ENCODE results near the gene ROR1. TPM values are rescaled to one million over a fixed set of nuclear protein-coding genes. Genes with fewer than 3 reads are reported as not detected.

ROR1 gene
- total RNA-seq, 6 experiments from 2014 or later: 7.4 to 9.4 (median 8.9) TPM

DNA sequence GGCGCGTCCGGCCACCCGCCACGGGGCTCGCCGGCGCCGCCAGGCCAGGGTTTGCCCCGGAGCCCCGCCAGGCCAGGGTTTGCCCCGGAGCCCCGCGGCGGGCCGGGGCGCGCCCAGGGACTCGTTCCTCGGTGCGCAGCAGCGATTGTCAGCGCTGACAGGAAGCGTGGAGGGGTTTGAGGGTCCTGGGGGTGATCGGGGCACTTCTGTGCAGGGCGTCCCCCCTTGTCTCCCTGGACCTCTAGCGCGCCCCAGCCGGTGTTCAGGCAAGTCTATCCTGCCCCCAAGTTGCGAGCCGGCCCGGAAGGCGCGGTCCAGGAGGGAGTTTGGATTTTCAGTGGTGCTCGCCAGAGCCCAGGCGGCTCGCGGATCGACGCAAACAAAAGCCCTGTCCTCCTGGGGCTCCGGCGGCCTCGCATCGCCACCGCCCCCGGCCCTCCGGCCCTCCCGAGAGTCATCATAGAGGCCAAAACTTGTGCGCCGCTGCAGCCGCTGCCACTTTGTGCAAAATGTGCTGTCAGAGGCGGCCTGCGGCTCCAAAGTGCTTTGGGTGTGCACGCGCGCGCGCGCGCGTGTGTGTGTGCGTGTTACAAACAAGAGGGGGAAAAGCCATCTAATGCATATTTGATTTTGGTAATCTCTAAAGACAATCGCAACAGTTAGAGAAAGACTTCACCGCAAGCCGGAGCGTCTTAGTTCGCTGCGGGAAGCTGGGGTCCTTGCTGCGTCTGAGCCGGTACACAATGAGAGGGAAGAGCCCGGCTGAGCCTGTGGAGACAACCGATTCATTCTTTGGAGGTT lies 1.0 kb downstream of the ROR1 start:
- TF ChIP-seq, protein P1, sequence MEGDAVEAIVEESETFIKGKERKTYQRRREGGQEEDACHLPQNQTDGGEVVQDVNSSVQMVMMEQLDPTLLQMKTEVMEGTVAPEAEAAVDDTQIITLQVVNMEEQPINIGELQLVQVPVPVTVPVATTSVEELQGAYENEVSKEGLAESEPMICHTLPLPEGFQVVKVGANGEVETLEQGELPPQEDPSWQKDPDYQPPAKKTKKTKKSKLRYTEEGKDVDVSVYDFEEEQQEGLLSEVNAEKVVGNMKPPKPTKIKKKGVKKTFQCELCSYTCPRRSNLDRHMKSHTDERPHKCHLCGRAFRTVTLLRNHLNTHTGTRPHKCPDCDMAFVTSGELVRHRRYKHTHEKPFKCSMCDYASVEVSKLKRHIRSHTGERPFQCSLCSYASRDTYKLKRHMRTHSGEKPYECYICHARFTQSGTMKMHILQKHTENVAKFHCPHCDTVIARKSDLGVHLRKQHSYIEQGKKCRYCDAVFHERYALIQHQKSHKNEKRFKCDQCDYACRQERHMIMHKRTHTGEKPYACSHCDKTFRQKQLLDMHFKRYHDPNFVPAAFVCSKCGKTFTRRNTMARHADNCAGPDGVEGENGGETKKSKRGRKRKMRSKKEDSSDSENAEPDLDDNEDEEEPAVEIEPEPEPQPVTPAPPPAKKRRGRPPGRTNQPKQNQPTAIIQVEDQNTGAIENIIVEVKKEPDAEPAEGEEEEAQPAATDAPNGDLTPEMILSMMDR (IDR thresholded peaks at IDR 0.05): no peak
- H3K4me3 Mint-ChIP-seq: peak overlapping the region; percentile 96
- peak; percentile 19 for DNase-seq
- peaks cover 6% of the 10 kb centered on the region for H3K27me3 Mint-ChIP-seq (ENCODE audit: insufficient read depth)
- peaks cover 42% of the 10 kb centered on the region for H3K4me1 Mint-ChIP-seq (ENCODE audit: low read depth)
- no peaks in the 10 kb centered on the region for H3K9me3 Mint-ChIP-seq
- peak overlapping the region; percentile 50 for H3K27ac Mint-ChIP-seq
- H3K36me3 Mint-ChIP-seq (ENCODE audit: low read depth): no peaks in the 10 kb centered on the region

DNA sequence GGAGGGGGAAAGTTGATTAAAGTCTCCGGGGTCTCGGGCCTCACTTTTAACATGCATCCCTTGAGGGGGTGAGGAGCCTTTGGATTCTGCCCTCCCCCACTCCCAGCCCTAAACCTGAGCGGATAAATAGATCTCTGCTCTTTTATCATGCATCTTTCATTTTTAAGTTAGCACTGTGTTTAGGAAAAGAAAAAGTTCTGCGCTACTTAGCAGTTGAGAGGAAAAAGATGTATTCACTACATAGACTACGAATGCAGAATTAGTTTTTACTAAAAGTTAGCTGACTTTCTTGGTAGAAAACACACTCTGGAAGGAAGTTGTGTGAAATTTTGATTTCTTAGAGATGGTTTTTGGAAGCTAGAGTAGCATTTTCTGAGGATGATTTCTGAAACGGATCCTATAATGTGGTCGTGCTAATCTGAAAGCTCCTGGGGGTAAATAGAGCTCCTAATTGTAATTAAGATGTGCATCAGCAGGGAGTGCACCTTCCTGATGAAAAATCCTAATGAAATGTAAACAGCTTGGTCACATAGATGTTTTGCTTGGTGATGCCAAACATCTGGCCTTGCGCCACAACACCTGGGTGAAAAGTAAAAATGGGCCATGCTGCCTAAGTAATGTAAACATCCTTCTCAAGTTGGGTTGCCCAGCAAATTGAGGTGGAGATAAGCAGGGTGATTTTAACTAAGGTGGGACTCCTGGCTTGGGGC lies 1.8 kb downstream of the ROR1 start:
- no peak for DNase-seq
- peaks cover 49% of the 10 kb centered on the region for H3K4me1 Mint-ChIP-seq (ENCODE audit: low read depth)
- H3K27ac Mint-ChIP-seq: peak overlapping the region; percentile 50
- H3K4me3 Mint-ChIP-seq: peak overlapping the region; percentile 96
- H3K27me3 Mint-ChIP-seq (ENCODE audit: insufficient read depth): peaks cover 2% of the 10 kb centered on the region
- TF ChIP-seq, protein P1 (IDR thresholded peaks at IDR 0.05): no peak
- no peaks in the 10 kb centered on the region for H3K9me3 Mint-ChIP-seq
- no peaks in the 10 kb centered on the region for H3K36me3 Mint-ChIP-seq (ENCODE audit: low read depth)

DNA sequence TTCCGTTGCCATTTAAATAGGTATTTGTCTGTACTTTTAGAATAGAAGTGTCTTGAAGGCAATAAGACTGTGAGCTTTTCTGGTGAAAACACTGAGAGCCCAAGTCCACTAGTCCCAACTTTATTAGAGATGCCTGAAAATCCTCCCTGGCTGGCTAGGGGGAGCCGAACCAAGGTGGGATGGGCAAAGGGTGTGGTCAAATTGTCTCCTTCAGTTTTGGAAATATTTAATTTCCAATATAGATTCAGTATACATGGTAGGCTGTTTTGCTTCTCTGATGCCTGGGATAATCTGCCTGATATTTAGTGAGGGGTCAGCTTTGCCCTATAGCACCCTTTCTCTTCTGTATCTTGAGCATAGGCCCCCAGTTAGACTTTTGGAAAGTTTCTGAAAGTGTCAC lies 3.5 kb downstream of the ROR1 start:
- H3K9me3 Mint-ChIP-seq: no peaks in the 10 kb centered on the region
- no peaks in the 10 kb centered on the region for H3K36me3 Mint-ChIP-seq (ENCODE audit: low read depth)
- H3K27me3 Mint-ChIP-seq (ENCODE audit: insufficient read depth): peaks cover 2% of the 10 kb centered on the region
- H3K4me1 Mint-ChIP-seq (ENCODE audit: low read depth): peaks cover 51% of the 10 kb centered on the region
- no peak overlapping the region for H3K27ac Mint-ChIP-seq
- no peak for DNase-seq
- no peak overlapping the region for H3K4me3 Mint-ChIP-seq
- TF ChIP-seq, protein P1 (IDR thresholded peaks at IDR 0.05): peak; percentile 35

DNA sequence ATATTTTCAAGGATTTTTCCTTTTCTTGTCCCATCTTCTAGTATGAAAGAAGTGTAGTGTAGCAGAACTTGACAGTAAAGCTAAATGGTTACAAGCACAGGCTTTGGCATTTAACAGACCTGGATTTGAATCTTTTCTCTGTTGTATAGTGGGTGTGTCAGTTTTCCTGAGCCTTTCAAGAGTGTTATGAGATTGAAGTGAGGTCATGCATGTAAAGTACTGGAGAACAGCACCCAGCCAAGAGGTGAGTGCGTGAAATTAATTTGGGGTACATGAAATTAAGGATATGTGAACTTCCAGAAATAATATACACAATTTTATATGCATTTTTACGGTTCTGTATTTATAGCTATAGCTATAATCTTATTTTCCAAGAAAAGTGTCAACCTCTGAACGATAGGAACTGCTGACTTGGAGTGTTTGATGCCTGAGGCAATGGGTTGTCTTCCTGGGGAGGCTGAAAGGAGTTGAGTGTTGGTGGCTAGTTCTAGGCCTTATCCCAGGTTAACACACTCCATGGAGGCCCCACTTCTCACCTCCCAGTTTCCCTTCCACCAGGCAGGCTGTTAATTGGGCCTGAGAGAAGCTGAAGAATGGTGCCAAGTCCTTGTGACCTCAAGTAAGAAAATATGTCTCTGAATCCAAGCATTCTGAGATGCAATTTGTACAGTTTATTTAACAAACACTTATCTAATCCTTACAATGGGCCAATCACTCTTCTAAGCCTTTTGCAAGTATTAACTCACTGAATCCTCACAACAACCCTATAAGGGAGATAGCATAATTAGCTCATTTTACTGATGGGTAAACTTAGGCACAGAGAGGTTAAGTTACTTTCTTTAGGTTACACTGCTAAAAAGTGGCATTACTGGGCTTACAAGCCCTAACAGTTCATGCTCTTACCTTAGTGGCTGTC lies 4.4 kb downstream of the ROR1 start:
- Mint-ChIP-seq H3K27ac (no peak overlapping the region), H3K36me3 (ENCODE audit: low read depth) (no peaks in the 10 kb centered on the region), H3K4me3 (no peak overlapping the region), H3K4me1 (ENCODE audit: low read depth) (peaks cover 47% of the 10 kb centered on the region), H3K27me3 (ENCODE audit: insufficient read depth) (no peaks in the 10 kb centered on the region; the same call in none of the 2 replicates), H3K9me3 (no peaks in the 10 kb centered on the region)
- no peak for DNase-seq
- TF ChIP-seq, protein P1 (IDR thresholded peaks at IDR 0.05): no peak
